ENCODE measurements around the gene LRMDA. TPM values are rescaled to one million over a fixed set of nuclear protein-coding genes. Genes with fewer than 3 reads are reported as not detected.

LRMDA gene
- total RNA-seq, 2 experiments from 2014 or later: not detected

- H3K4me3 Mint-ChIP-seq: peak overlapping the region; percentile 83
- peaks cover 83% of the 10 kb centered on the region for H3K27me3 Mint-ChIP-seq
- H3K9me3 Mint-ChIP-seq: no peaks in the 10 kb centered on the region
- intact Hi-C loops (cut with DNase I, micrococcal nuclease): loop anchor here (10.0 kb wide), 2 partner anchors 1576 to 1706 kb away; no protein-coding TSS in a partner anchor
- Histone ChIP-seq H3K27me3 (ENCODE audit: control insufficient read depth in 1 of 2, insufficient read depth in 2 of 2, low read length in 2 of 2) (peaks cover 57 to 78% of the 10 kb centered on the region in 2 experiments), H3K4me1 (ENCODE audit: insufficient read depth, low read length) (peaks cover 31% of the 10 kb centered on the region), H3K27ac (ENCODE audit: low read depth in 1 of 2, low read length in 2 of 2) (no peak overlapping the region), H3K36me3 (ENCODE audit: insufficient read depth, low read length) (no peaks in the 10 kb centered on the region), H3K4me3 (ENCODE audit: low read length) (peak overlapping the region; percentile 54), H3K9me3 (ENCODE audit: control insufficient read depth in 1 of 2, insufficient read depth in 1 of 2, low read length in 2 of 2) (peaks cover 0 to 34% of the 10 kb centered on the region in 2 experiments)
- H3K36me3 Mint-ChIP-seq (ENCODE audit: low read depth): no peaks in the 10 kb centered on the region
- DNase-seq (peak in 7 of 14 experiments; percentile 12 to 56 (median 30)), ATAC-seq (ENCODE audit: poor library complexity) (peak; percentile 78)
- peaks cover 30% of the 10 kb centered on the region for H3K4me1 Mint-ChIP-seq (ENCODE audit: low read depth)
- ChIA-PET POLR2A (no interaction called here), CTCF (no interaction called here)
- H3K27ac Mint-ChIP-seq: no peak overlapping the region
- TF ChIP-seq, protein P1, sequence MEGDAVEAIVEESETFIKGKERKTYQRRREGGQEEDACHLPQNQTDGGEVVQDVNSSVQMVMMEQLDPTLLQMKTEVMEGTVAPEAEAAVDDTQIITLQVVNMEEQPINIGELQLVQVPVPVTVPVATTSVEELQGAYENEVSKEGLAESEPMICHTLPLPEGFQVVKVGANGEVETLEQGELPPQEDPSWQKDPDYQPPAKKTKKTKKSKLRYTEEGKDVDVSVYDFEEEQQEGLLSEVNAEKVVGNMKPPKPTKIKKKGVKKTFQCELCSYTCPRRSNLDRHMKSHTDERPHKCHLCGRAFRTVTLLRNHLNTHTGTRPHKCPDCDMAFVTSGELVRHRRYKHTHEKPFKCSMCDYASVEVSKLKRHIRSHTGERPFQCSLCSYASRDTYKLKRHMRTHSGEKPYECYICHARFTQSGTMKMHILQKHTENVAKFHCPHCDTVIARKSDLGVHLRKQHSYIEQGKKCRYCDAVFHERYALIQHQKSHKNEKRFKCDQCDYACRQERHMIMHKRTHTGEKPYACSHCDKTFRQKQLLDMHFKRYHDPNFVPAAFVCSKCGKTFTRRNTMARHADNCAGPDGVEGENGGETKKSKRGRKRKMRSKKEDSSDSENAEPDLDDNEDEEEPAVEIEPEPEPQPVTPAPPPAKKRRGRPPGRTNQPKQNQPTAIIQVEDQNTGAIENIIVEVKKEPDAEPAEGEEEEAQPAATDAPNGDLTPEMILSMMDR (IDR thresholded peaks at IDR 0.05): no peak
Measured at GRCh38 chr10:75408911-75409885, 22.2 kb upstream of the LRMDA start.

DNA sequence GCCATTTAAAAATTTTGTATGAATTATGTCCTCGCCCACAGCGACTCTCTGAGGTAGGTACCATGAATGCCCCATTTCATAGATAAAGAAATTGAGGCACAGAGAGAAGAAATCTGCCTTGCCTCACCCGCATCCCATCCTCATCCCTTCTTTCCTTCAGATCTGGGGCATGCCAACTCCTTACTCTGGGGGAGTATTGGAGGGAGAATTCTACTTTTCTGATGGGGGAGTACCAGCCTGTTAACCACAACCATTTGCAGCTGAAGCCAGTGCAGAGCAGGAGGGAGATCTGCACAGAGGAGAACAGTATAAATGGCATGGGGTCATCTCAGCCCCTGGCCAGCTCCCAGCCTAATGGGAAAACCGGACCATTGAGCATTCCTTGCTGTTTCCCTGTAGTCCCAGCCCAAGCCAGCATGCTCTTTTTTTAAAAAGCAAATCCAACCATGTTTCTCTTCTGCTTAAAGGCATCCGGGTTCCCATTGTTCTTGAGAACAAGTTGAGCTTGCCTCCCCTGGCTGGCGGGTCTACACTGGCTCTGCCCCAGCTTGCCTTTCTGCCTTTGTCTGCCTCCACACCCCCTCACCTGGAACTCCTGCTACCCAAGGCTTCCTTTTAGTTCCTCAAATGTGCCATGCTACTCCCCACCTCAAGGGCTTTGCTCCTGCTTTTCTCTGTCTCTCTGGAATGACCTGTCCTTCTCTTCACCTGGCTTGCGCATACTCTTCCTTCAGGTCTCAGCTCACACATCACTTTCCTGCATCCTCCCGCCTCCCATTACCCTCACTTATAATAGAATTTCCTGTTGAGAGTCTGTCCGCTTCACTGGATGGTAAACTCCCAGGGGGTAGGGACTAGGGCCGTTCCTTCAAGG lies 21.1 kb upstream of the LRMDA start:
- TF ChIP-seq, protein P1 (IDR thresholded peaks at IDR 0.05): no peak
- Histone ChIP-seq H3K4me3 (ENCODE audit: low read length) (no peak overlapping the region), H3K27ac (ENCODE audit: low read depth in 1 of 2, low read length in 2 of 2) (no peak overlapping the region), H3K4me1 (ENCODE audit: insufficient read depth, low read length) (peaks cover 28% of the 10 kb centered on the region), H3K9me3 (ENCODE audit: control insufficient read depth in 1 of 2, insufficient read depth in 1 of 2, low read length in 2 of 2) (peaks cover 0 to 26% of the 10 kb centered on the region in 2 experiments), H3K36me3 (ENCODE audit: insufficient read depth, low read length) (no peaks in the 10 kb centered on the region), H3K27me3 (ENCODE audit: control insufficient read depth in 1 of 2, insufficient read depth in 2 of 2, low read length in 2 of 2) (peaks cover 48 to 66% of the 10 kb centered on the region in 2 experiments)
- no peaks in the 10 kb centered on the region for H3K36me3 Mint-ChIP-seq (ENCODE audit: low read depth)
- CTCF ChIA-PET: no interaction called here
- POLR2A ChIA-PET: no interaction called here
- DNase-seq (no peak), ATAC-seq (ENCODE audit: poor library complexity) (no peak)
- intact Hi-C loops (cut with DNase I, micrococcal nuclease): no loop called here
- peaks cover 83% of the 10 kb centered on the region for H3K27me3 Mint-ChIP-seq
- H3K9me3 Mint-ChIP-seq: no peaks in the 10 kb centered on the region
- peak overlapping the region; percentile 83 for H3K4me3 Mint-ChIP-seq
- peaks cover 29% of the 10 kb centered on the region for H3K4me1 Mint-ChIP-seq (ENCODE audit: low read depth)
- no peak overlapping the region for H3K27ac Mint-ChIP-seq

- intact Hi-C loops (cut with DNase I, micrococcal nuclease): no loop called here
- no peak overlapping the region for H3K27ac Mint-ChIP-seq
- H3K4me3 ChIP-seq (ENCODE audit: low read length): no peak overlapping the region
- no peak for ATAC-seq (ENCODE audit: poor library complexity)
- H3K4me3 Mint-ChIP-seq: no peak overlapping the region
- peaks cover 4% of the 10 kb centered on the region for H3K4me1 ChIP-seq (ENCODE audit: insufficient read depth, low read length)
- POLR2A ChIA-PET: no interaction called here
- no peaks in the 10 kb centered on the region for H3K36me3 ChIP-seq (ENCODE audit: insufficient read depth, low read length)
- CTCF ChIA-PET: interaction anchor here (1.0 kb wide), 1 partner anchor 36 kb away, joined by 3 read pairs; no protein-coding TSS in a partner anchor
- TF ChIP-seq, protein P1 (IDR thresholded peaks at IDR 0.05): no peak
- H3K27me3 Mint-ChIP-seq: peaks cover 80% of the 10 kb centered on the region
- H3K4me1 Mint-ChIP-seq (ENCODE audit: low read depth): peaks cover 7% of the 10 kb centered on the region
- no peak overlapping the region for H3K27ac ChIP-seq (ENCODE audit: low read depth in 1 of 2, low read length in 2 of 2)
- peaks cover 0 to 3% of the 10 kb centered on the region in 2 experiments for H3K9me3 ChIP-seq (ENCODE audit: control insufficient read depth in 1 of 2, insufficient read depth in 1 of 2, low read length in 2 of 2)
- H3K9me3 Mint-ChIP-seq: no peaks in the 10 kb centered on the region
- H3K27me3 ChIP-seq (ENCODE audit: control insufficient read depth in 1 of 2, insufficient read depth in 2 of 2, low read length in 2 of 2): peaks cover 19 to 32% of the 10 kb centered on the region in 2 experiments
- no peak for DNase-seq
- H3K36me3 Mint-ChIP-seq (ENCODE audit: low read depth): no peaks in the 10 kb centered on the region
Measured at GRCh38 chr10:75414527-75414926, 16.9 kb upstream of the LRMDA start.
